ENCODE measurements around the gene TSPAN19.

DNA sequence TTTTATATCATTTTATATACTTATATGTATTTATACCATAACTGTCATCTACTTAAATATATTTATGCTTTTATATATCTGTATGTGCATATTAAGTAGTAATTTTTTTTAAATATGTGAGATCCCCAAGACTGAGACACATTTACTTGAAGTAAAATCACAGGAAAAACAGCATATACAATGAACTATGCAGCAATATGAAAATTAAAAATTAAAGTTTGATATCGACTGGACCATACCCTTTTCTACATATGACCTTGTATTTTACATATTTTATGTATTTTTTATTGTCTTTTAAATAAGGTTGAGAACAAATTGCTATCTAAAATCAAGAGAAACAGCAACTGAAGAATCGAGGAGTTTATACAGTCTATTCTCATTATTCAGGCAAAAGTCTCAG, 50.0 kb downstream of the TSPAN19 start:
- TF ChIP-seq, protein P1, sequence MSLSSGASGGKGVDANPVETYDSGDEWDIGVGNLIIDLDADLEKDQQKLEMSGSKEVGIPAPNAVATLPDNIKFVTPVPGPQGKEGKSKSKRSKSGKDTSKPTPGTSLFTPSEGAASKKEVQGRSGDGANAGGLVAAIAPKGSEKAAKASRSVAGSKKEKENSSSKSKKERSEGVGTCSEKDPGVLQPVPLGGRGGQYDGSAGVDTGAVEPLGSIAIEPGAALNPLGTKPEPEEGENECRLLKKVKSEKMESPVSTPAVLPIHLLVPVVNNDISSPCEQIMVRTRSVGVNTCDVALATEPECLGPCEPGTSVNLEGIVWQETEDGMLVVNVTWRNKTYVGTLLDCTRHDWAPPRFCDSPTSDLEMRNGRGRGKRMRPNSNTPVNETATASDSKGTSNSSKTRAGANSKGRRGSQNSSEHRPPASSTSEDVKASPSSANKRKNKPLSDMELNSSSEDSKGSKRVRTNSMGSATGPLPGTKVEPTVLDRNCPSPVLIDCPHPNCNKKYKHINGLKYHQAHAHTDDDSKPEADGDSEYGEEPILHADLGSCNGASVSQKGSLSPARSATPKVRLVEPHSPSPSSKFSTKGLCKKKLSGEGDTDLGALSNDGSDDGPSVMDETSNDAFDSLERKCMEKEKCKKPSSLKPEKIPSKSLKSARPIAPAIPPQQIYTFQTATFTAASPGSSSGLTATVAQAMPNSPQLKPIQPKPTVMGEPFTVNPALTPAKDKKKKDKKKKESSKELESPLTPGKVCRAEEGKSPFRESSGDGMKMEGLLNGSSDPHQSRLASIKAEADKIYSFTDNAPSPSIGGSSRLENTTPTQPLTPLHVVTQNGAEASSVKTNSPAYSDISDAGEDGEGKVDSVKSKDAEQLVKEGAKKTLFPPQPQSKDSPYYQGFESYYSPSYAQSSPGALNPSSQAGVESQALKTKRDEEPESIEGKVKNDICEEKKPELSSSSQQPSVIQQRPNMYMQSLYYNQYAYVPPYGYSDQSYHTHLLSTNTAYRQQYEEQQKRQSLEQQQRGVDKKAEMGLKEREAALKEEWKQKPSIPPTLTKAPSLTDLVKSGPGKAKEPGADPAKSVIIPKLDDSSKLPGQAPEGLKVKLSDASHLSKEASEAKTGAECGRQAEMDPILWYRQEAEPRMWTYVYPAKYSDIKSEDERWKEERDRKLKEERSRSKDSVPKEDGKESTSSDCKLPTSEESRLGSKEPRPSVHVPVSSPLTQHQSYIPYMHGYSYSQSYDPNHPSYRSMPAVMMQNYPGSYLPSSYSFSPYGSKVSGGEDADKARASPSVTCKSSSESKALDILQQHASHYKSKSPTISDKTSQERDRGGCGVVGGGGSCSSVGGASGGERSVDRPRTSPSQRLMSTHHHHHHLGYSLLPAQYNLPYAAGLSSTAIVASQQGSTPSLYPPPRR (CRISPR knock-in tag; IDR thresholded peaks at IDR 0.05; ENCODE audit: borderline replicate concordance) = no peak
- no peak for TF ChIP-seq HSF4 (CRISPR knock-in tag; IDR thresholded peaks at IDR 0.05; ENCODE audit: borderline replicate concordance)
- no peak for TF ChIP-seq EGR1 (conservative IDR thresholded peaks at IDR 0.05)
- TF ChIP-seq, protein P2, sequence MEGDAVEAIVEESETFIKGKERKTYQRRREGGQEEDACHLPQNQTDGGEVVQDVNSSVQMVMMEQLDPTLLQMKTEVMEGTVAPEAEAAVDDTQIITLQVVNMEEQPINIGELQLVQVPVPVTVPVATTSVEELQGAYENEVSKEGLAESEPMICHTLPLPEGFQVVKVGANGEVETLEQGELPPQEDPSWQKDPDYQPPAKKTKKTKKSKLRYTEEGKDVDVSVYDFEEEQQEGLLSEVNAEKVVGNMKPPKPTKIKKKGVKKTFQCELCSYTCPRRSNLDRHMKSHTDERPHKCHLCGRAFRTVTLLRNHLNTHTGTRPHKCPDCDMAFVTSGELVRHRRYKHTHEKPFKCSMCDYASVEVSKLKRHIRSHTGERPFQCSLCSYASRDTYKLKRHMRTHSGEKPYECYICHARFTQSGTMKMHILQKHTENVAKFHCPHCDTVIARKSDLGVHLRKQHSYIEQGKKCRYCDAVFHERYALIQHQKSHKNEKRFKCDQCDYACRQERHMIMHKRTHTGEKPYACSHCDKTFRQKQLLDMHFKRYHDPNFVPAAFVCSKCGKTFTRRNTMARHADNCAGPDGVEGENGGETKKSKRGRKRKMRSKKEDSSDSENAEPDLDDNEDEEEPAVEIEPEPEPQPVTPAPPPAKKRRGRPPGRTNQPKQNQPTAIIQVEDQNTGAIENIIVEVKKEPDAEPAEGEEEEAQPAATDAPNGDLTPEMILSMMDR (IDR thresholded peaks at IDR 0.05 in 2 of 3, conservative IDR thresholded peaks at IDR 0.05 in 1 of 3; ENCODE audit: insufficient read depth in 2 of 3, low read depth in 1 of 3, low read length in 3 of 3) = no peak
- TF ChIP-seq, protein P3, sequence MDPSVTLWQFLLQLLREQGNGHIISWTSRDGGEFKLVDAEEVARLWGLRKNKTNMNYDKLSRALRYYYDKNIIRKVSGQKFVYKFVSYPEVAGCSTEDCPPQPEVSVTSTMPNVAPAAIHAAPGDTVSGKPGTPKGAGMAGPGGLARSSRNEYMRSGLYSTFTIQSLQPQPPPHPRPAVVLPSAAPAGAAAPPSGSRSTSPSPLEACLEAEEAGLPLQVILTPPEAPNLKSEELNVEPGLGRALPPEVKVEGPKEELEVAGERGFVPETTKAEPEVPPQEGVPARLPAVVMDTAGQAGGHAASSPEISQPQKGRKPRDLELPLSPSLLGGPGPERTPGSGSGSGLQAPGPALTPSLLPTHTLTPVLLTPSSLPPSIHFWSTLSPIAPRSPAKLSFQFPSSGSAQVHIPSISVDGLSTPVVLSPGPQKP (CRISPR knock-in tag; IDR thresholded peaks at IDR 0.05) = no peak
- no peak for TF ChIP-seq ZZZ3 (IDR thresholded peaks at IDR 0.05)
- no peak for TF ChIP-seq RUNX1 (IDR thresholded peaks at IDR 0.05; ENCODE audit: low read depth)

Measured in K562 (cell line).